ENCODE measurements around the gene LTB4R. TPM values are rescaled to one million over a fixed set of nuclear protein-coding genes. Genes with fewer than 3 reads are reported as not detected.

The LTB4R gene
- polyA plus RNA-seq, 2 of the 4 experiments (the other 2 are of a cell fraction): 8.3 to 10.2 TPM

- H3K27ac ChIP-seq: no peak overlapping the region
- ATAC-seq (peak; percentile 75 to 80), FAIRE-seq (no peak), DNase-seq (ENCODE audit: low read depth in 1 of 2, low spot score in 1 of 2) (peak; percentile 77 to 87)
- no peak overlapping the region for H3K4me3 ChIP-seq
- 61% methylated on average over 12 of the region's 12 CpGs for WGBS (ENCODE audit: missing lambda C conversion rate)
- ChIA-PET POLR2A (interaction anchor here (1.4 to 1.9 kb wide), 2 partner anchors 54 to 134 kb away, joined by 4 to 27 read pairs; partner anchors contain the start of genes KHNYN and TINF2), CTCF (interaction anchor here (0.7 to 46.6 kb wide), 25 partner anchors 14 to 242 kb away, joined by 3 to 1142 read pairs (median 5); partner anchors contain the start of genes CBLN3, CHMP4A, CIDEB and GMPR2)
- peaks cover 15% of the 10 kb centered on the region; the same call in 2 of the 3 replicates for H3K4me1 ChIP-seq
- no peaks in the 10 kb centered on the region for H3K9me3 ChIP-seq
- H3K4me2 ChIP-seq: no peak overlapping the region
- TF ChIP-seq RAD21 (conservative IDR thresholded peaks at IDR 0.05 in 1 of 2, IDR thresholded peaks at IDR 0.05 in 1 of 2) (peak; percentile 69 to 80), USF2 (IDR thresholded peaks at IDR 0.05) (no peak), GATA3 (IDR thresholded peaks at IDR 0.05; ENCODE audit: borderline replicate concordance) (no peak), SMC3 (IDR thresholded peaks at IDR 0.05) (peak; percentile 74), POLR2AphosphoS2 (conservative IDR thresholded peaks at IDR 0.05; ENCODE audit: low read length) (no peak), CBX2 (IDR thresholded peaks at IDR 0.05; ENCODE audit: borderline replicate concordance, low read depth) (no peak), FOSL2 (IDR thresholded peaks at IDR 0.05) (no peak), FOSL2 (CRISPR knock-in tag; IDR thresholded peaks at IDR 0.05) (peak; percentile 12; the same call in 1 of the 2 replicates), CTCF (IDR thresholded peaks at IDR 0.05) (peak; percentile 79), NFE2L2 (conservative IDR thresholded peaks at IDR 0.05; ENCODE audit: low read length) (no peak), JUNB (IDR thresholded peaks at IDR 0.05) (no peak), EHMT2 (IDR thresholded peaks at IDR 0.05; ENCODE audit: low read depth) (no peak)
Observed at GRCh38 chr14:24296341-24297157, 14.8 kb upstream of the LTB4R start.

GRCh38 chr14:24297190-24297964 lies 13.9 kb upstream of the LTB4R start:
- Histone ChIP-seq H3K4me3 (no peak overlapping the region), H3K9me3 (no peaks in the 10 kb centered on the region), H3K4me2 (no peak overlapping the region), H3K4me1 (peaks cover 15% of the 10 kb centered on the region; the same call in 2 of the 3 replicates), H3K27ac (no peak overlapping the region)
- DNase-seq (ENCODE audit: low read depth in 1 of 2, low spot score in 1 of 2) (peak; percentile 62 to 64), FAIRE-seq (no peak), ATAC-seq (peak; percentile 66 to 67)
- 27% methylated on average over 5 of the region's 5 CpGs for WGBS (ENCODE audit: missing lambda C conversion rate)
- POLR2A ChIA-PET: interaction anchor here (1.1 to 1.9 kb wide), 3 partner anchors 26 to 133 kb away, joined by 4 to 27 read pairs (median 11); partner anchors contain the start of genes KHNYN, RABGGTA and TINF2
- TF ChIP-seq RAD21 (conservative IDR thresholded peaks at IDR 0.05 in 1 of 2, IDR thresholded peaks at IDR 0.05 in 1 of 2) (peak; percentile 28 to 33; a peak in 3 of 5 replicates), SMC3 (IDR thresholded peaks at IDR 0.05) (peak; percentile 48; the same call in 1 of the 3 replicates), SREBF2 (IDR thresholded peaks at IDR 0.05) (no peak), HOXA7 (CRISPR knock-in tag; IDR thresholded peaks at IDR 0.05) (no peak), CTCF (IDR thresholded peaks at IDR 0.05) (peak; percentile 58), HES2 (IDR thresholded peaks at IDR 0.05) (no peak)
- CTCF ChIA-PET: interaction anchor here (0.7 to 46.6 kb wide), 26 partner anchors 13 to 243 kb away, joined by 3 to 1142 read pairs (median 4); partner anchors contain the start of genes CBLN3, CHMP4A, CIDEB and GMPR2
